ENCODE data around the gene PARP1. TPM values are rescaled to one million over a fixed set of nuclear protein-coding genes. Genes with fewer than 3 reads are reported as not detected.

The PARP1 gene
- total and polyA plus RNA-seq, 8 donors: 78.7 to 153 (median 129) TPM

- Histone ChIP-seq H3K4me1 (peaks cover 11 to 40% of the 10 kb centered on the region in 2 donors), H3K27me3 (no peaks in the 10 kb centered on the region), H3K36me3 (peaks cover 10 to 35% of the 10 kb centered on the region in 2 donors), H3K9me3 (no peaks in the 10 kb centered on the region), H3K27ac (no peak overlapping the region), H3K4me3 (no peak overlapping the region)
- intact Hi-C loops (cut with DNase I): no loop called here
- DNase-seq (no peak), ATAC-seq (no peak)
- TF ChIP-seq, protein P1, sequence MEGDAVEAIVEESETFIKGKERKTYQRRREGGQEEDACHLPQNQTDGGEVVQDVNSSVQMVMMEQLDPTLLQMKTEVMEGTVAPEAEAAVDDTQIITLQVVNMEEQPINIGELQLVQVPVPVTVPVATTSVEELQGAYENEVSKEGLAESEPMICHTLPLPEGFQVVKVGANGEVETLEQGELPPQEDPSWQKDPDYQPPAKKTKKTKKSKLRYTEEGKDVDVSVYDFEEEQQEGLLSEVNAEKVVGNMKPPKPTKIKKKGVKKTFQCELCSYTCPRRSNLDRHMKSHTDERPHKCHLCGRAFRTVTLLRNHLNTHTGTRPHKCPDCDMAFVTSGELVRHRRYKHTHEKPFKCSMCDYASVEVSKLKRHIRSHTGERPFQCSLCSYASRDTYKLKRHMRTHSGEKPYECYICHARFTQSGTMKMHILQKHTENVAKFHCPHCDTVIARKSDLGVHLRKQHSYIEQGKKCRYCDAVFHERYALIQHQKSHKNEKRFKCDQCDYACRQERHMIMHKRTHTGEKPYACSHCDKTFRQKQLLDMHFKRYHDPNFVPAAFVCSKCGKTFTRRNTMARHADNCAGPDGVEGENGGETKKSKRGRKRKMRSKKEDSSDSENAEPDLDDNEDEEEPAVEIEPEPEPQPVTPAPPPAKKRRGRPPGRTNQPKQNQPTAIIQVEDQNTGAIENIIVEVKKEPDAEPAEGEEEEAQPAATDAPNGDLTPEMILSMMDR (IDR thresholded peaks at IDR 0.05): no peak
Observed at GRCh38 chr1:226403201-226404034, 4.5 kb downstream of the PARP1 start.

DNA sequence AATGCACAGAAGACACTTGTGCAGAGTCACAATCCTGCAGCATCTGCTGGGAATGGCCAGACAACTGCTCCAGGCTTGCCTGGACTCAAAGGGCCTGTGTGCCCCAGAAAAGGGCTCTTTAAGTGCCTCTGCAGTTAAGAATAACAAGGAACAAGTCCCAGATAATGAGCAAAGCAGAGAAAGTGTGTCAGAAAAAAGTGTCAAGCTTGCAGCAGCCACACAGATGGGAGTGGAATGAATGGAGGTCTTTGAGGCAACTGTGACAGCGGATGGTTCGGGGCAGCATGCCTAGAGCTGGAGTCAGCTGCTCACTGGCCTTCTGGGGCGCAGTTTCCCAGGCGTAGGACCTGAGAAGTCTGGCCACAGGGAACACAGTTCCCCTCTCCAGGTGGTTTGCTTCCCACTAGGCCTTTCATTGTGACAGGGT lies 5.1 kb downstream of the PARP1 start:
- Histone ChIP-seq H3K9me3 (no peaks in the 10 kb centered on the region), H3K27ac (no peak overlapping the region), H3K36me3 (peaks cover 10 to 35% of the 10 kb centered on the region in 2 donors), H3K4me3 (no peak overlapping the region), H3K27me3 (no peaks in the 10 kb centered on the region), H3K4me1 (peaks cover 11 to 40% of the 10 kb centered on the region in 2 donors)
- TF ChIP-seq, protein P1 (IDR thresholded peaks at IDR 0.05): no peak
- DNase-seq: no peak
- ATAC-seq: no peak
- intact Hi-C loops (cut with DNase I): no loop called here

- Histone ChIP-seq H3K9me3 (no peaks in the 10 kb centered on the region), H3K27ac (no peak overlapping the region), H3K4me1 (peaks cover 10 to 34% of the 10 kb centered on the region in 2 donors), H3K27me3 (no peaks in the 10 kb centered on the region), H3K4me3 (no peak overlapping the region), H3K36me3 (peaks cover 10 to 38% of the 10 kb centered on the region in 2 donors)
- TF ChIP-seq, protein P1 (IDR thresholded peaks at IDR 0.05): no peak
- no peak for DNase-seq
- no peak for ATAC-seq
- intact Hi-C loops (cut with DNase I): no loop called here
Observed at GRCh38 chr1:226401355-226402303, 6.3 kb downstream of the PARP1 start.

GRCh38 chr1:226400519-226401354 lies 7.2 kb downstream of the PARP1 start:
- peaks cover 10 to 42% of the 10 kb centered on the region in 2 donors for H3K36me3 ChIP-seq
- H3K4me3 ChIP-seq: no peak overlapping the region
- intact Hi-C loops (cut with DNase I): no loop called here
- ATAC-seq (no peak), DNase-seq (no peak)
- H3K27ac ChIP-seq: no peak overlapping the region
- no peaks in the 10 kb centered on the region for H3K9me3 ChIP-seq
- H3K4me1 ChIP-seq: peaks cover 5 to 25% of the 10 kb centered on the region in 2 donors
- H3K27me3 ChIP-seq: no peaks in the 10 kb centered on the region
- TF ChIP-seq, protein P1 (IDR thresholded peaks at IDR 0.05): no peak
